GM12801 (cell line): ENCODE measurements around the gene CBFA2T2.

Source experiments
- TF ChIP-seq, protein P1 (sequence below): IDR thresholded peaks from one replicate; pipeline ENCODE4 v1.5.1; 2011; ENCODE audit warnings: control low read depth; ENCODE audit not compliant: insufficient read length; ENCODE audit errors: extremely low read depth

Gene CBFA2T2

DNA sequence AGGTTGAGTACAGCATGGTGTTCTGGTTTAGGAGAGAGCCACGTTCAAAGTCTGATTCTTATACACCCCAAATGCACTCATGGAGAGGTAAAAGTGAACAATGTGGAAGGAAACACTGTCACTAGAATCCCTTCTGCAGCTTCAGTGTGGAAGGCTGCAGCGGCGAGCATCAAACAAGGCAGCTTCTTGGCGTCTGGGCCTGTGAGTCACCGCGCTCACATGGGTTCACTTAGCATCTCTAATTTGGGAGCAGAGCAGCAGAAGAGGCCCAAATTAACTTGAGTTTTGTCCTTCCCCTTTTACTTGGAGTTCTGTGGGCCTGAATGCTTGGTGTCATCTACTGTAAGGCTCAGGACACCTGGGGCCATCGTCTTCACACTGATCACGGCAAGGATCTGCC is 207.2 kb downstream of the CBFA2T2 start:
- TF ChIP-seq, protein P1, sequence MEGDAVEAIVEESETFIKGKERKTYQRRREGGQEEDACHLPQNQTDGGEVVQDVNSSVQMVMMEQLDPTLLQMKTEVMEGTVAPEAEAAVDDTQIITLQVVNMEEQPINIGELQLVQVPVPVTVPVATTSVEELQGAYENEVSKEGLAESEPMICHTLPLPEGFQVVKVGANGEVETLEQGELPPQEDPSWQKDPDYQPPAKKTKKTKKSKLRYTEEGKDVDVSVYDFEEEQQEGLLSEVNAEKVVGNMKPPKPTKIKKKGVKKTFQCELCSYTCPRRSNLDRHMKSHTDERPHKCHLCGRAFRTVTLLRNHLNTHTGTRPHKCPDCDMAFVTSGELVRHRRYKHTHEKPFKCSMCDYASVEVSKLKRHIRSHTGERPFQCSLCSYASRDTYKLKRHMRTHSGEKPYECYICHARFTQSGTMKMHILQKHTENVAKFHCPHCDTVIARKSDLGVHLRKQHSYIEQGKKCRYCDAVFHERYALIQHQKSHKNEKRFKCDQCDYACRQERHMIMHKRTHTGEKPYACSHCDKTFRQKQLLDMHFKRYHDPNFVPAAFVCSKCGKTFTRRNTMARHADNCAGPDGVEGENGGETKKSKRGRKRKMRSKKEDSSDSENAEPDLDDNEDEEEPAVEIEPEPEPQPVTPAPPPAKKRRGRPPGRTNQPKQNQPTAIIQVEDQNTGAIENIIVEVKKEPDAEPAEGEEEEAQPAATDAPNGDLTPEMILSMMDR, result no peak
